HT1080 (cell line): ENCODE data around the gene CERS6. TPM values are rescaled to one million over a fixed set of nuclear protein-coding genes. Genes with fewer than 3 reads are reported as not detected.
"Not testable (repeated sequence)": the region's sequence is repeated elsewhere in the genome, so short reads cannot be mapped to it uniquely, and the experiment has no call there.

Source experiments
- DNase-seq: peaks from one replicate; pipeline ENCODE4 v3.0.0-alpha.2; 2015; ENCODE audit warnings: low read depth
- polyA plus RNA-seq, 2 experiments: library from polyadenylated mRNA; depleted of rRNA; stranded (reverse); fragments of >200 nt; gene quantifications; 2 replicates each; pipeline ENCODE4 v1.2.3, GENCODE V29; 2015
- total RNA-seq: library from RNA; depleted of rRNA; stranded (reverse); fragments of >200 nt; shearing (Covaris generic); gene quantifications from 2 replicates; pipeline ENCODE4 v1.2.3, GENCODE V29; 2014; rRNA removed

The CERS6 gene
- 20.6 and 24.3 TPM in 2 replicates for total RNA-seq
- polyA plus RNA-seq (2015; cell fraction: cytosol; rRNA removed): 15.3 and 19.2 TPM in 2 replicates
- 13.4 and 13.7 TPM in 2 replicates for polyA plus RNA-seq (2015; cell fraction: nucleus; rRNA removed)

DNA sequence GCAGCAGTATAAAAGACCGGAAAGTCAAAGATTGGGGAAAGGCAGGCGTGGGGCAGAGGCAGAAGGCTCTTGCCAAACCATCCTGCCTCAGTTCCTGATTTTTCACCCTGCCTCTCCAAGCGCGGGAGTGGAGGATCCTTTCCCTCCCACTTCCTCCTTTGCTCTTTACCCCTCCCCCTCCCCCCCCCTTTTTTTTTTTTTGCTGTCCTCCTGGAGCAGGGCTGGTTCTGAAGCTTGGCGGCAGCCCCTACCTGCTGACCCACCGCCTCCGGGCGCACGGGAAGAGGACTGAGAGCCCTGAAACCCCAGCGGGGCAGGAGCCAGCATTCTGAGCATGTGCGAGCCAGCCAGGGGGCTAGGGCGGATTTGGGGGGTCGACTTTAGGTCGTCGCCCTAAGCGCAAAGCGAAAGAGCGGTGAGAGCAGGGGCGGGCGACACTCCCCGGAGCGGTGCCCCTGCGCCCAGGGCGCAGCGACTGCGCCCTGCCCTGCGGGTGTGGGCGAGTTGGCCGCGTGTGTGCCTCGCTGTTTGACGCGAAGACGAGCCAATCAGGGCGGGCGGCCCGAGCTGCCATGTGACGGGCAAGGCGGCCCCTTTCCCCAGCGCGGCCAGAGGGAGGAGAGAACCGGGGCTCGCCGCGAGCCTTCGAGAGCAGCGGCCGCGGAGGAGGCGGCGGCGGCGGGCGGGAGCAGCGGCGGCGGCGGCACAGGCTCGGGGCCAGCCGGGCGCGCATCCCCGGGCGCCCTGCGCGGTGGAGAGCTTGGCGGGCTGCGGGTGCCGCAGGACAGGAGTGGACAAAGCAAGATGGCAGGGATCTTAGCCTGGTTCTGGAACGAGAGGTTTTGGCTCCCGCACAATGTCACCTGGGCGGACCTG, at the start of gene CERS6:
Gene CERS6, plus strand, starts transcription at position 628 of the 876 bp plus-strand sequence. Its CDS starts 177 bp downstream, at position 805.
- DNase-seq: peak; percentile 87

DNA sequence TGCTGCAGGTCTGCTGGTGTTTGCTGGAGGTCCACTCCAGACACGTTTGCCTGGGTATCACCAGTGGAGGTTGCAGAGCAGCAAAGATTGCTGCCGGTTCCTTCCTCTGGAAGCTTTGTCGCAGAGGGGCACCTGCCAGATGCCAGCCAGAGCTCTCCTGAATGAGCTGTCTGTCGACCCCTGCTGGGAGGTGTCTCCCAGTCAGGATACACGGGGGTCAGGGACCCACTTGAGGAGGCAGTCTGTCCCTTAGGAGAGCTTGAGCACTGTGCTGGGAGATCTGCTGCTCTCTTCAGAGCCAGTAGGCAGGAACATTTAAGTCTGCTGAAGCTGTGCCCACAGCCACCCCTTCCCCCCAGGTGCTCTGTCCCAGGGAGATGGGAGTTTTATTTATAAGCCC, 43.8 kb upstream of the CERS6 start:
- DNase-seq: not testable (repeated sequence)

- not testable (repeated sequence) for DNase-seq
Observed at GRCh38 chr2:168413101-168413500, 43.0 kb upstream of the CERS6 start.

DNA sequence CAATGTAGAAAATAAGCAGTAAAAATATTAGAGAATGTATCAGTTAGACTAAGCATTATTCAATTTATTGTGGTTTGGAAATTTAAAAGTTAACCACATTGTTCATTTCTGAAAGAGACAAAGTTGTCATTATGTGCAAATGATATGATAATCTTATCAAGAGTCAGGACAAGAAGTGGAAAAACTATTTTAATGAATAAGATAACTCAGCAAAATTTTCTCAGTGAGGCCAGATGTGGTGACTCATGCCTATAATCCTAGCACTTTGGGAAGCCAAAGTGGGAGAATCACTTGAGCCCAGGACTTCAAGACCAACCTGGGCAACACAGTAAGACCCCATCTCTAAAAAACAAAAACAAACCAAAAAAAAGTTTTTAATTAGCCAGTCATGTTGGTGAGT, 39.5 kb upstream of the CERS6 start:
- DNase-seq: no peak

- DNase-seq: no peak
Observed at GRCh38 chr2:168422584-168422983, 33.5 kb upstream of the CERS6 start.

GRCh38 chr2:168424112-168424951, 31.7 kb upstream of the CERS6 start:
- DNase-seq: peak; percentile 10

DNA sequence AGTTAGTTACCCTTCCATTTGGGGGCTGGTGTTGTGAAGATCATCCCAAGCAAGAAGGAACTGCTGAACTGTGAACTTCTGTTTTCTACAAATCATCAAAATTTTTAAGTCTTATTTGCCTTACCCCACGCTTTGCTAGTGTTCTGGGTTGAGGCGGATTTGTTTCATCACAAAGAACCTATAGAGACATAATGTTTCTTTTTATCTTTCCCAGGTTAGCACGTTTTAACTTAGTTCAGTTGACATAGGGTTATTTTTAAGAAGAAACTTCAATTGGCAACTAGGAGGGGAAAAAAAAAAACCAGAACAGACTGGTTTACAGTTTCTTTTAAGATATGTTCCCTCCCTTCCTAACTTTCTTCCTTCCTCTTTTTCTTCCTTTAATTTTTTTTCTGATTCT, 31.1 kb upstream of the CERS6 start:
- no peak for DNase-seq

DNA sequence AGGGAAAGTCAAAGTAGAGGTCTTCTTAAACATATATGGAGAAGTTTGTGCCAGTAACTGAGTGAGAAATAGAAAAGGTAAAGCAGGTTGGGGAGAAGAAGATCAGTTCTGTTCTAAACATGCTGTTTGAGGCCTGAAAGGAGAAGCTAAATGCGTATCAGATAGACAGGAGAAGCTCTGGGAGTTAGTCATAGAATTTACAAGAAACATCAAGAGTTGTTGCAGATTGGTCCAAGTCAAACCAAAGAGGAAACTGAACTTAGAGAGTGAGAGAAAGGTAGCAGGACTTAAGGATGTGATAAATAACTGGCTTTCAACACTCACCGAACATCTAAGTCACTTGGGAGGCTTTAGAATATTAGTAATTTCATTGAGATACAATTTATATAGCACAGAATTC, 29.2 kb upstream of the CERS6 start:
- DNase-seq: no peak

DNA sequence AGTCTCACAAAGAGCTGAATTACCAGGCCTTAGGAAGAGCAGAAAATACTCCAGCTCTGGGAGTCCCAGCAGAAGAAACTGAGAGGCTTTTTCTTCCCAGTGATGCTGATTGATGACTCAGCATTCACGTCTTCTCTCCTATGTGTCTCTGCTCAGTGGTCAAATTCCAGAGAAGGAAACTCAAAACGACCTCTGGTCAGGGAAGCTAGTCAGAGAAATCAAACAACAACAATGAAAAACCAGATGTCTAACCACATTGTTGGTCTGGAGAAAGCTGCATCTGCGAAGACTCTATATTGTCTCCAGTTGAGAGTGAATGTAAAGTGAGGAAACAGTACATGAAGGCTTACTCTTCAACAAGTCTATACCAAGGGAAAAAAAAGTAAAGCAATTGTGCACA, 28.6 kb upstream of the CERS6 start:
- DNase-seq: peak; percentile 79

DNA sequence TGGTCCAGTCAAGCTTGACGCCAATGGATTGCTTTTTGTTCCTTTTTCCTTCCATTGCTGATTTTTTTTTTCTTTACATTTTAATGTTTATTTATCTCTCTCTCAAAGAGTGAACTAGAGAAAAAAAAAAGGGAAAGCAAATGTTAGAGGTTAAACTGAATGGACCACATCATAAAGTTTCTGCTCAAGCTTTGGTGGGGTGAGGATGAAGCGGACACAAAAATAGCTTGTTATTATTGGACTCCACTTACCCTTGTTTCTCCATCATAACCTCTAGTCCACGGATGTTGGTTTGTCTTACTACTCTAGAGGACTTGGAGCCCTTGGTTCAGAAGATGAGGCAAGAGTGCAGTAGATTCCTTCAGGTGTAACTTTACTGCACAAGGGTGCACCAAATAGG, 27.6 kb upstream of the CERS6 start:
- no peak for DNase-seq

- peak; percentile 31 for DNase-seq
Observed at GRCh38 chr2:168429988-168430387, 26.1 kb upstream of the CERS6 start.

- no peak for DNase-seq
Observed at GRCh38 chr2:168430431-168430830, 25.6 kb upstream of the CERS6 start.

DNA sequence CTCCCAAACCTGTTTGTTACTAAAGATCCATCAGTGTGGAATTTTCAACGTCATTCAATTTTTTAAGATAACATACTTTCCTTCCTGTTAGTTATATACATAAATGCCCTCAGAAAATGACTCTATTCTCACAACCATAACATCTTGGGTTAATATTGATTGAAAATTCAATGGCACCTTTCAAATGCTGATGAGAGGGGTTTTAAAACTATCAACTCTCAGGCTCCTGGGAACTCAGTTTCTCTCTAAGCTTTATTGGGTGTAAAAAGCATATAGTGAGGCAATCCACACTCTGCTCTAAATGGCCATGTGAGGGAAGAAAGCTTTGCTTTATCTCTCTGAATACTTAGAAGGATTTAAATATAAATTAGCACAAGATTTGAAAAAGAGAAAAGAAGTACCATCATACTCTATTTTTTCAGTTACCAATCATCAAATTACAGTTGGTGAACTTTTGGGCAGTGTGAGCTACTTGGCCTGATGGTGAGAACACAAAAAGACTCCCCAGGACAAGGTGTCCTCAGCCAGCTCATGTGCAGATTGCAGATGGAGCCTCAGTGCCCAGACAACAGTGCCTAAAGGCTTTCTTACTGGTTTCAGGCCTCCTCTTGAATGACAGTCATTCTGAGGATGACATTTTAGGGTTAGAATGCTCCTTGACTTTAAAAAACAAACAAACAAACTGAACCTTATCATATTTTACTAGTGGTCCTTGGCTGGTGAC, 24.6 kb upstream of the CERS6 start:
- DNase-seq: no peak

GRCh38 chr2:168432100-168432499, 24.0 kb upstream of the CERS6 start:
- no peak for DNase-seq

DNA sequence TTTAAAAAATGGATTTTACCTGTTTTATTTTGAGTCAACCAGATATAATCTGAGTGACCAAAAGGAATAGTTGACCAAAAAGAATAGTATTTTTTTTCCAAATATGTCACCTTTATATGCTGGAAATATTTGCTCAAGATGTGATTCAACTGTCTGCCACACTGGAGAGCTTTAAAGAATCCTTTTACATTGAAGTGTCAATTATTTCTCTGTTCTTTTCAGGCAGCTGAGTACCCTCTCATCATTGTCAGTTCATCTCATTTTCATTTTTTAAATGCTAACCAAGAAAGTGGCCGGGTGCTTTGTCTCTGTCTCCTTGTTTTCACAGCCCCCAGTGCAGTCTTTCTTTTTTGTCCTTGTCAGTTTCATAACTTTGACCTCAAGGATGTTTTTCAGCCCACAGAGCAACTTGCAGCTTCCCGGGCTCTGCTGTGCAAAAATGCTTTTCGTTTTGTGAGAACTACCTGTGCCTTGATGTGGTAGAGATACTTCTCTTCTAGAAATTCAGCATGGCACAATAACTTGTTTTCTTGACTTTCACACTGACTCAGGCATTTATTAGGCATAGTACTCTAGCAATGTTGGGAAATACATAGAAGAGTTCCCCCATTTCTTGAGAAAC, 23.4 kb upstream of the CERS6 start:
- no peak for DNase-seq

- no peak for DNase-seq
Observed at GRCh38 chr2:168433527-168433926, 22.5 kb upstream of the CERS6 start.

- DNase-seq: no peak
Observed at GRCh38 chr2:168434146-168434545, 21.9 kb upstream of the CERS6 start.

- DNase-seq: no peak
Observed at GRCh38 chr2:168436840-168437239, 19.2 kb upstream of the CERS6 start.

- DNase-seq: no peak
Observed at GRCh38 chr2:168438553-168438952, 17.5 kb upstream of the CERS6 start.

GRCh38 chr2:168439536-168439935, 16.5 kb upstream of the CERS6 start:
- DNase-seq: peak; percentile 18
